B cell (primary cell): ENCODE results near the gene VWA5B1.

ENCODE experiments used
- CTCF ChIP-seq: fragments of 200-600 bp; IDR thresholded peaks from one replicate; pipeline ENCODE4 v1.8.0; 2022; ENCODE audit warnings: antibody characterized with exemption, mild to moderate bottlenecking
- EZH2 ChIP-seq: IDR thresholded peaks from 2 replicates; pipeline ENCODE4 v1.6.1; 2012; ENCODE audit warnings: borderline replicate concordance, low read depth, mild to moderate bottlenecking, moderate library complexity, low read length; ENCODE audit not compliant: insufficient read depth, poor library complexity, severe bottlenecking

- TF ChIP-seq CTCF (no peak), EZH2 (no peak)
Observed at GRCh38 chr1:20275319-20275925, 15.3 kb upstream of the VWA5B1 start.
